Measurements from ENCODE around the gene CACNA1B.

GRCh38 chr9:138042640-138043039 lies 165.1 kb downstream of the CACNA1B start:
- TF ChIP-seq POLR2A (IDR thresholded peaks at IDR 0.05) = no peak
- no peak for TF ChIP-seq CTCF (IDR thresholded peaks at IDR 0.05)
